PFSK-1 (cell line): ENCODE measurements around the gene WDR36.

Experiments
- FOXP2 ChIP-seq: optimal IDR thresholded peaks from 2 replicates; pipeline ENCODE3; 2011; ENCODE audit warnings: borderline replicate concordance, control low read depth, inconsistent platforms; ENCODE audit not compliant: insufficient read depth; ENCODE audit errors: extremely low read length, extremely low read depth
- POLR2AphosphoS5 ChIP-seq: IDR thresholded peaks from 2 replicates; pipeline ENCODE4 v1.6.1; 2012; ENCODE audit warnings: low read depth, mild to moderate bottlenecking, control low read depth, low read length, moderate library complexity
- SIN3A ChIP-seq: IDR thresholded peaks from 2 replicates; pipeline ENCODE4 v1.6.1; 2012; ENCODE audit warnings: mild to moderate bottlenecking, low read length, moderate library complexity, borderline replicate concordance; ENCODE audit not compliant: insufficient read depth
- TAF1 ChIP-seq: IDR thresholded peaks from 2 replicates; pipeline ENCODE4 v1.6.1; 2012; ENCODE audit warnings: low read length, control low read depth, borderline replicate concordance; ENCODE audit not compliant: insufficient read depth

The WDR36 gene

GRCh38 chr5:111173476-111173875 lies 81.3 kb downstream of the WDR36 start:
- no peak for TF ChIP-seq TAF1
- no peak for TF ChIP-seq POLR2AphosphoS5
- no peak for TF ChIP-seq SIN3A
- no peak for TF ChIP-seq FOXP2
